ENCODE results near the gene COL5A1.

The COL5A1 gene

GRCh38 chr9:134607971-134608370 is 33.6 kb upstream of the COL5A1 start:
- ATAC-seq = no peak
- TF ChIP-seq OSR1 (CRISPR knock-in tag; IDR thresholded peaks at IDR 0.05) (no peak), TOX (CRISPR knock-in tag; IDR thresholded peaks at IDR 0.05; ENCODE audit: borderline replicate concordance) (no peak), CREB5 (CRISPR knock-in tag; IDR thresholded peaks at IDR 0.05; ENCODE audit: low read depth) (no peak), ZFP30 (CRISPR knock-in tag; IDR thresholded peaks at IDR 0.05) (no peak), PATZ1 (CRISPR knock-in tag; IDR thresholded peaks at IDR 0.05; ENCODE audit: borderline replicate concordance) (no peak), TSHZ2 (CRISPR knock-in tag; IDR thresholded peaks at IDR 0.05) (no peak), CSRNP3 (CRISPR knock-in tag; IDR thresholded peaks at IDR 0.05) (no peak), TCF4 (CRISPR knock-in tag; IDR thresholded peaks at IDR 0.05; ENCODE audit: borderline replicate concordance) (no peak)

- no peak for TF ChIP-seq TCF4 (CRISPR knock-in tag; IDR thresholded peaks at IDR 0.05; ENCODE audit: borderline replicate concordance)
- no peak for TF ChIP-seq CSRNP3 (CRISPR knock-in tag; IDR thresholded peaks at IDR 0.05)
- no peak for TF ChIP-seq ZC3H10 (CRISPR knock-in tag; IDR thresholded peaks at IDR 0.05)
- TF ChIP-seq POU6F1 (CRISPR knock-in tag; IDR thresholded peaks at IDR 0.05; ENCODE audit: borderline replicate concordance, low read depth) = no peak
- TF ChIP-seq ZNF8 (CRISPR knock-in tag; IDR thresholded peaks at IDR 0.05) = no peak
- no peak for TF ChIP-seq ZFP30 (CRISPR knock-in tag; IDR thresholded peaks at IDR 0.05)
- TF ChIP-seq ARNTL (CRISPR knock-in tag; IDR thresholded peaks at IDR 0.05; ENCODE audit: borderline replicate concordance, low read depth) = no peak
- no peak for TF ChIP-seq ZFP3 (CRISPR knock-in tag; IDR thresholded peaks at IDR 0.05)
- no peak for TF ChIP-seq OSR1 (CRISPR knock-in tag; IDR thresholded peaks at IDR 0.05)
- TF ChIP-seq CREB5 (CRISPR knock-in tag; IDR thresholded peaks at IDR 0.05; ENCODE audit: low read depth) = no peak
- no peak for TF ChIP-seq TOX (CRISPR knock-in tag; IDR thresholded peaks at IDR 0.05; ENCODE audit: borderline replicate concordance)
- no peak for TF ChIP-seq PATZ1 (CRISPR knock-in tag; IDR thresholded peaks at IDR 0.05; ENCODE audit: borderline replicate concordance)
- no peak for TF ChIP-seq ESRRG (CRISPR knock-in tag; IDR thresholded peaks at IDR 0.05)
- TF ChIP-seq RARB (CRISPR knock-in tag; IDR thresholded peaks at IDR 0.05) = no peak
- TF ChIP-seq ISL1 (CRISPR knock-in tag; IDR thresholded peaks at IDR 0.05) = no peak
- no peak for TF ChIP-seq SNAI2 (CRISPR knock-in tag; IDR thresholded peaks at IDR 0.05)
- TF ChIP-seq CSDC2 (CRISPR knock-in tag; IDR thresholded peaks at IDR 0.05) = no peak
- no peak for TF ChIP-seq BACH2 (CRISPR knock-in tag; IDR thresholded peaks at IDR 0.05; ENCODE audit: borderline replicate concordance)
- TF ChIP-seq PPARA (CRISPR knock-in tag; IDR thresholded peaks at IDR 0.05; ENCODE audit: borderline replicate concordance) = no peak
- no peak for ATAC-seq
These were observed 30.6 kb upstream of the COL5A1 start for GRCh38 chr9:134611046-134611445.

Measured in SK-N-SH treated with all-trans-retinoic acid at 6 μM for 48 hours (cell line).